ENCODE measurements around the gene SHB. TPM values are rescaled to one million over a fixed set of nuclear protein-coding genes. Genes with fewer than 3 reads are reported as not detected.

The SHB gene
- total RNA-seq, 1 experiment from 2014 or later = 12.2 TPM

GRCh38 chr9:38085308-38085707, 16.3 kb upstream of the SHB start (continued):
- no peak for TF ChIP-seq AFF4 (CRISPR knock-in tag; IDR thresholded peaks at IDR 0.05; ENCODE audit: borderline replicate concordance)
- TF ChIP-seq IRF2 (CRISPR knock-in tag; IDR thresholded peaks at IDR 0.05; ENCODE audit: borderline replicate concordance, low read depth) = no peak
- no peak for TF ChIP-seq JAZF1 (CRISPR knock-in tag; IDR thresholded peaks at IDR 0.05)
- TF ChIP-seq ZSCAN18 (CRISPR knock-in tag; IDR thresholded peaks at IDR 0.05) = no peak

- peaks cover 11% of the 10 kb centered on the region for H3K4me1 Mint-ChIP-seq
- H3K27me3 Mint-ChIP-seq (ENCODE audit: low read depth) = no peaks in the 10 kb centered on the region; the same call in 1 of the 2 replicates
- H3K9me3 Mint-ChIP-seq = no peaks in the 10 kb centered on the region
- ChIA-PET POLR2A (no interaction called here), CTCF (interaction anchor here (1.1 to 1.4 kb wide), 2 partner anchors 67 to 171 kb away, joined by 4 to 9 read pairs; no protein-coding TSS in a partner anchor)
- DNase-seq (ENCODE audit: low spot score) = no peak
- H3K27ac Mint-ChIP-seq = no peak overlapping the region
- no peak overlapping the region for H3K4me3 Mint-ChIP-seq
- no peaks in the 10 kb centered on the region for H3K36me3 Mint-ChIP-seq
- ATAC-seq = no peak
- TF ChIP-seq IRF1 (CRISPR knock-in tag; IDR thresholded peaks at IDR 0.05) = no peak
- no peak for TF ChIP-seq AR (CRISPR knock-in tag; IDR thresholded peaks at IDR 0.05)
- no peak for TF ChIP-seq SOX15 (CRISPR knock-in tag; IDR thresholded peaks at IDR 0.05)
- no peak for TF ChIP-seq PRDM15 (CRISPR knock-in tag; IDR thresholded peaks at IDR 0.05)
- TF ChIP-seq ATF6 (CRISPR knock-in tag; IDR thresholded peaks at IDR 0.05) = no peak
- no peak for TF ChIP-seq ZNF281 (CRISPR knock-in tag; IDR thresholded peaks at IDR 0.05)
- TF ChIP-seq IRF2 (CRISPR knock-in tag; IDR thresholded peaks at IDR 0.05; ENCODE audit: borderline replicate concordance, low read depth) = no peak
- no peak for TF ChIP-seq HMGA2 (CRISPR knock-in tag; IDR thresholded peaks at IDR 0.05)
- TF ChIP-seq E2F5 (CRISPR knock-in tag; IDR thresholded peaks at IDR 0.05) = no peak
- TF ChIP-seq TP53 (CRISPR knock-in tag; IDR thresholded peaks at IDR 0.05) = no peak
- TF ChIP-seq ZNF671 (CRISPR knock-in tag; IDR thresholded peaks at IDR 0.05) = no peak
- TF ChIP-seq ZNF121 (CRISPR knock-in tag; IDR thresholded peaks at IDR 0.05) = no peak
- TF ChIP-seq CDX4 (CRISPR knock-in tag; IDR thresholded peaks at IDR 0.05; ENCODE audit: borderline replicate concordance) = no peak
Observed at GRCh38 chr9:38084556-38084880, 15.5 kb upstream of the SHB start.

Data from WTC11 (cell line).